Measurements from ENCODE around the gene EGR1.
"Not testable (repeated sequence)": the region's sequence is repeated elsewhere in the genome, so short reads cannot be mapped to it uniquely, and the experiment has no call there.

EGR1 gene

GRCh38 chr5:138507485-138507884, 42.2 kb downstream of the EGR1 start:
- not testable (repeated sequence) for DNase-seq (ENCODE audit: low spot score)

- DNase-seq (ENCODE audit: low spot score): no peak
These were observed 43.7 kb downstream of the EGR1 start for GRCh38 chr5:138508958-138509357.

GRCh38 chr5:138514021-138514420, 48.7 kb downstream of the EGR1 start:
- no peak for DNase-seq (ENCODE audit: low spot score)

- DNase-seq (ENCODE audit: low spot score): no peak
These were observed 50.4 kb downstream of the EGR1 start for GRCh38 chr5:138515556-138516245.

- DNase-seq (ENCODE audit: low spot score): no peak
These were observed 52.2 kb downstream of the EGR1 start for GRCh38 chr5:138517437-138517836.
